H9 (cell line): ENCODE data around the gene BCAS1. TPM values are rescaled to one million over a fixed set of nuclear protein-coding genes. Genes with fewer than 3 reads are reported as not detected.

ENCODE experiments used
- DNase-seq: peaks from one replicate; pipeline ENCODE4 v3.0.0-alpha.2; 2017
- H2AFZ ChIP-seq: one replicate; pipeline ENCODE4 v1.6.1; 2013; ENCODE audit warnings: mild to moderate bottlenecking, low read length, control low read depth, moderate library complexity
- H2AK5ac ChIP-seq: 2 replicates; pipeline ENCODE4 v1.6.1; 2013; ENCODE audit warnings: low read length, control low read depth, mixed read lengths; ENCODE audit not compliant: insufficient read length
- H2BK120ac ChIP-seq: one replicate; pipeline ENCODE4 v1.6.1; 2013; ENCODE audit warnings: low read depth, mild to moderate bottlenecking, low read length, control low read depth, inconsistent platforms; ENCODE audit not compliant: poor library complexity, severe bottlenecking
- H2BK12ac ChIP-seq: 2 replicates; pipeline ENCODE4 v1.6.1; 2013; ENCODE audit warnings: low read length, control low read depth, mixed read lengths, low read depth; ENCODE audit not compliant: insufficient read length
- H2BK15ac ChIP-seq: 2 replicates; pipeline ENCODE4 v1.6.1; 2013; ENCODE audit warnings: low read depth, low read length, control low read depth
- H2BK20ac ChIP-seq: one replicate; pipeline ENCODE4 v1.6.1; 2013; ENCODE audit warnings: low read depth, mild to moderate bottlenecking, low read length, control low read depth, inconsistent platforms; ENCODE audit not compliant: poor library complexity, severe bottlenecking
- H2BK5ac ChIP-seq: 2 replicates; pipeline ENCODE4 v1.6.1; 2013; ENCODE audit warnings: low read length, control low read depth, mixed read lengths; ENCODE audit not compliant: insufficient read length
- H3K14ac ChIP-seq: 2 replicates; pipeline ENCODE4 v1.6.1; 2013; ENCODE audit warnings: low read length, control low read depth; ENCODE audit not compliant: insufficient read depth
- H3K18ac ChIP-seq: 2 replicates; pipeline ENCODE4 v1.6.1; 2013; ENCODE audit warnings: low read depth, mild to moderate bottlenecking, mixed read lengths, low read length, control low read depth; ENCODE audit not compliant: insufficient read length
- H3K23ac ChIP-seq: 2 replicates; pipeline ENCODE4 v1.6.1; 2013; ENCODE audit warnings: low read length, control low read depth, mixed read lengths, low read depth; ENCODE audit not compliant: insufficient read length
- H3K23me2 ChIP-seq: 2 replicates; pipeline ENCODE4 v1.6.1; 2013; ENCODE audit warnings: low read depth, mild to moderate bottlenecking, mixed read lengths, low read length, control low read depth; ENCODE audit not compliant: insufficient read length, poor library complexity, severe bottlenecking
- H3K27ac ChIP-seq: 2 replicates; pipeline ENCODE4 v1.5.1; 2013; ENCODE audit warnings: low read length, control low read depth, mixed read lengths, low read depth; ENCODE audit not compliant: insufficient read length
- H3K27me3 ChIP-seq: 2 replicates; pipeline ENCODE4 v1.6.1; 2013; ENCODE audit warnings: low read length, control low read depth, inconsistent platforms; ENCODE audit not compliant: insufficient read depth
- H3K4ac ChIP-seq: 2 replicates; pipeline ENCODE4 v1.6.1; 2013; ENCODE audit warnings: low read depth, mild to moderate bottlenecking, control low read depth, inconsistent platforms, low read length, moderate library complexity
- H3K4me1 ChIP-seq: 2 replicates; pipeline ENCODE4 v1.6.1; 2013; ENCODE audit warnings: low read length, control low read depth, inconsistent platforms; ENCODE audit not compliant: insufficient read depth
- H3K4me2 ChIP-seq: 2 replicates; pipeline ENCODE4 v1.6.1; 2013; ENCODE audit warnings: low read length, control low read depth, mixed read lengths; ENCODE audit not compliant: insufficient read length, insufficient read depth
- H3K56ac ChIP-seq: 2 replicates; pipeline ENCODE4 v1.6.1; 2013; ENCODE audit warnings: low read depth, mild to moderate bottlenecking, mixed read lengths, low read length, control low read depth; ENCODE audit not compliant: insufficient read length
- H3K79me1 ChIP-seq: 2 replicates; pipeline ENCODE4 v1.6.1; 2013; ENCODE audit warnings: low read depth, mild to moderate bottlenecking, moderate library complexity, low read length, control low read depth, inconsistent platforms; ENCODE audit not compliant: insufficient read depth, poor library complexity, severe bottlenecking
- H3K79me2 ChIP-seq: 2 replicates; pipeline ENCODE4 v1.6.1; 2013; ENCODE audit warnings: low read length, control low read depth, inconsistent platforms; ENCODE audit not compliant: insufficient read depth
- H3K9ac ChIP-seq: 2 replicates; pipeline ENCODE4 v1.6.1; 2013; ENCODE audit warnings: low read length, control low read depth, mixed read lengths; ENCODE audit not compliant: insufficient read length; ENCODE audit errors: extremely low read depth
- H3K9me3 ChIP-seq: one replicate; pipeline ENCODE4 v1.6.1; 2013; ENCODE audit warnings: low read depth, low read length, inconsistent platforms; ENCODE audit not compliant: control insufficient read depth
- H3T11ph ChIP-seq: one replicate; pipeline ENCODE4 v1.6.1; 2013; ENCODE audit warnings: mild to moderate bottlenecking, low read length, control low read depth, inconsistent platforms
- H4K20me1 ChIP-seq: one replicate; pipeline ENCODE4 v1.6.1; 2013; ENCODE audit not compliant: control insufficient read depth, insufficient read length, insufficient read depth
- H4K5ac ChIP-seq: 2 replicates; pipeline ENCODE4 v1.6.1; 2013; ENCODE audit warnings: low read depth, mild to moderate bottlenecking, mixed read lengths, low read length, control low read depth; ENCODE audit not compliant: insufficient read length
- H4K8ac ChIP-seq: replicated peaks from 2 replicates; pipeline ENCODE4 v1.6.1; 2013; ENCODE audit warnings: low read length, control low read depth, mixed read lengths, low read depth; ENCODE audit not compliant: insufficient read length
- H4K91ac ChIP-seq: 2 replicates; pipeline ENCODE4 v1.6.1; 2013; ENCODE audit warnings: low read depth, mild to moderate bottlenecking, moderate library complexity, mixed read lengths, low read length, control low read depth; ENCODE audit not compliant: insufficient read length
- H3K27ac Mint-ChIP-seq, 3 experiments: 2 replicates in 2 of 3; 3 replicates in 1 of 3; pipeline ENCODE4 v1.8.0; 2020 to 2021; ENCODE audit warnings: mixed read lengths in 3 of 3, mild to moderate bottlenecking in 1 of 3, moderate library complexity in 1 of 3
- H3K27me3 Mint-ChIP-seq: 2 replicates; pipeline ENCODE4 v1.8.0; 2021; ENCODE audit warnings: low read depth, mild to moderate bottlenecking, moderate library complexity, mixed read lengths
- H3K36me3 Mint-ChIP-seq, 3 experiments: 2 replicates in 2 of 3; 3 replicates in 1 of 3; pipeline ENCODE4 v1.8.0; 2020 to 2021; ENCODE audit warnings: low read depth in 3 of 3, mixed read lengths in 3 of 3; ENCODE audit not compliant: insufficient read depth in 1 of 3
- H3K4me1 Mint-ChIP-seq, 2 experiments: 2 replicates each; pipeline ENCODE4 v1.8.0; 2020; ENCODE audit warnings: mixed read lengths in 2 of 2
- H3K4me3 Mint-ChIP-seq, 2 experiments: 2 replicates in 1 of 2; 3 replicates in 1 of 2; pipeline ENCODE4 v1.8.0; 2020 to 2021; ENCODE audit warnings: mild to moderate bottlenecking in 2 of 2, mixed read lengths in 2 of 2, moderate library complexity in 1 of 2
- H3K9me3 Mint-ChIP-seq, 2 experiments: 2 replicates in 1 of 2; 3 replicates in 1 of 2; pipeline ENCODE4 v1.8.0; 2020; ENCODE audit warnings: mild to moderate bottlenecking in 2 of 2, mixed read lengths in 2 of 2, moderate library complexity in 1 of 2
- CTCF ChIP-seq: fragments of 200-600 bp; sonication (generic); conservative IDR thresholded peaks from 3 replicates; pipeline ENCODE4 v1.8.0; 2021; ENCODE audit warnings: antibody characterized with exemption, mild to moderate bottlenecking
- WGBS: extraction: QIAGEN DNeasy Blood & Tissue Kit; methylation state at CpG from one replicate; pipeline ENCODE4 v1.1.7; 2013; ENCODE audit warnings: missing lambda C conversion rate, low lambda C conversion rate, mixed read lengths; ENCODE audit not compliant: insufficient read length; ENCODE audit errors: extremely low coverage; 5-methylcytosine and 5-hydroxymethylcytosine counted together
- total RNA-seq: library from RNA; stranded (reverse); gene quantifications from 2 replicates; pipeline ENCODE4 v1.2.1, GENCODE V29; 2021

The BCAS1 gene
- total RNA-seq, 1 experiment from 2014 or later: 0.15 TPM

- Histone ChIP-seq H3K56ac (no peak overlapping the region), H3T11ph (no peak overlapping the region), H3K9ac (no peak overlapping the region), H2BK12ac (no peak overlapping the region), H4K8ac (no peak overlapping the region), H2BK20ac (no peak overlapping the region), H2BK5ac (no peak overlapping the region), H4K20me1 (no peaks in the 10 kb centered on the region), H2AK5ac (no peak overlapping the region), H3K9me3 (no peaks in the 10 kb centered on the region), H3K4ac (no peak overlapping the region), H4K91ac (no peak overlapping the region), H2AFZ (no peak overlapping the region), H4K5ac (no peak overlapping the region), H2BK120ac (no peak overlapping the region), H3K23me2 (no peaks in the 10 kb centered on the region), H3K4me2 (no peak overlapping the region), H3K4me1 (no peaks in the 10 kb centered on the region), H3K27ac (no peak overlapping the region), H3K18ac (no peak overlapping the region), H3K79me2 (no peaks in the 10 kb centered on the region), H2BK15ac (no peak overlapping the region), H3K14ac (no peak overlapping the region), H3K27me3 (no peaks in the 10 kb centered on the region), H3K79me1 (no peaks in the 10 kb centered on the region), H3K23ac (no peak overlapping the region)
- Mint-ChIP-seq H3K4me1 (peaks cover 0 to 4% of the 10 kb centered on the region in 2 experiments; a peak in 1 of 4 replicates), H3K9me3 (peaks cover 0 to 3% of the 10 kb centered on the region in 2 experiments; a peak in 1 of 5 replicates), H3K27me3 (peaks cover 2% of the 10 kb centered on the region; the same call in 1 of the 2 replicates), H3K36me3 (no peaks in the 10 kb centered on the region; a peak in 1 of 7 replicates), H3K27ac (no peak overlapping the region), H3K4me3 (no peak overlapping the region)
- WGBS: no CpG with 5 or more reads among the region's 5 CpGs
- DNase-seq: no peak
- TF ChIP-seq CTCF: no peak
These were observed 74.4 kb downstream of the BCAS1 start for GRCh38 chr20:53995949-53996348.
